Smooth muscle cell (in vitro differentiated cells): ENCODE measurements around the gene RHD. TPM values are rescaled to one million over a fixed set of nuclear protein-coding genes. Genes with fewer than 3 reads are reported as not detected.
"Not testable (repeated sequence)": the region's sequence is repeated elsewhere in the genome, so short reads cannot be mapped to it uniquely, and the experiment has no call there.

Experiments
- DNase-seq: peaks from one replicate; lab custom pipeline; 2025; ENCODE audit not compliant: unreplicated experiment; lab: John Stamatoyannopoulos, UW
- H2AFZ ChIP-seq: fragments of 200-600 bp; sonication (generic); 2 replicates; pipeline ENCODE4 v1.6.0; 2016; ENCODE audit warnings: antibody characterized with exemption, low read depth, mild to moderate bottlenecking
- H3F3A ChIP-seq: fragments of 200-600 bp; sonication (generic); 2 replicates; pipeline ENCODE4 v1.6.0; 2017; ENCODE audit warnings: antibody characterized with exemption, low read depth
- H3K27ac ChIP-seq: fragments of 200-600 bp; sonication (generic); 2 replicates; pipeline ENCODE4 v1.5.1; 2016; ENCODE audit warnings: low read depth, mild to moderate bottlenecking
- H3K27me3 ChIP-seq: fragments of 200-600 bp; sonication (generic); 2 replicates; pipeline ENCODE4 v1.6.1; 2016; ENCODE audit warnings: low read depth, mild to moderate bottlenecking
- H3K36me3 ChIP-seq: fragments of 200-600 bp; sonication (generic); 2 replicates; pipeline ENCODE4 v1.5.1; 2016; ENCODE audit warnings: low read depth
- H3K4me1 ChIP-seq: fragments of 200-600 bp; sonication (generic); 2 replicates; pipeline ENCODE4 v1.5.1; 2016; ENCODE audit warnings: low read depth
- H3K4me2 ChIP-seq: fragments of 200-600 bp; sonication (generic); 2 replicates; pipeline ENCODE4 v1.6.0; 2016; ENCODE audit warnings: mild to moderate bottlenecking
- H3K4me3 ChIP-seq: fragments of 200-600 bp; sonication (generic); 2 replicates; pipeline ENCODE4 v1.5.1; 2016; ENCODE audit warnings: mild to moderate bottlenecking
- H3K79me2 ChIP-seq: fragments of 200-600 bp; sonication (generic); 2 replicates; pipeline ENCODE4 v1.6.0; 2016; ENCODE audit warnings: low read depth, mild to moderate bottlenecking
- H3K9ac ChIP-seq: fragments of 200-600 bp; sonication (generic); 2 replicates; pipeline ENCODE4 v1.6.0; 2016; ENCODE audit warnings: low read depth
- H3K9me3 ChIP-seq: fragments of 200-600 bp; sonication (generic); replicated peaks from 2 replicates; pipeline ENCODE4 v1.5.1; 2016; ENCODE audit warnings: low read depth
- H4K20me1 ChIP-seq: fragments of 200-600 bp; sonication (generic); 2 replicates; pipeline ENCODE4 v1.6.0; 2016; ENCODE audit warnings: low read depth
- CTCF ChIP-seq: fragments of 200-600 bp; sonication (generic); IDR thresholded peaks from 2 replicates; pipeline ENCODE4 v1.5.1; 2017; ENCODE audit warnings: borderline replicate concordance, mild to moderate bottlenecking, antibody characterized with exemption; ENCODE audit not compliant: insufficient read depth, poor library complexity, severe bottlenecking
- WGBS: methylation state at CpG from one replicate; pipeline ENCODE4 v1.1.7; 2016; ENCODE audit warnings: low lambda C conversion rate; 5-methylcytosine and 5-hydroxymethylcytosine counted together
- polyA plus RNA-seq: library from polyadenylated mRNA; unstranded; fragments of >200 nt; fragmentation: Nextera tagmentation; extraction: Ambion mirVana; gene quantifications from 2 replicates; pipeline ENCODE4 v1.2.1, GENCODE V29; 2016
- total RNA-seq: library from RNA; depleted of rRNA; stranded (reverse); fragments of >200 nt; gene quantifications from 2 replicates; pipeline ENCODE4 v1.2.3, GENCODE V29; 2014

Gene RHD
- total and polyA plus RNA-seq, 2 experiments from 2014 or later: not detected

GRCh38 chr1:25369241-25369640 is 96.9 kb downstream of the RHD start:
- Histone ChIP-seq H3F3A (no peaks in the 10 kb centered on the region), H3K9me3 (no peaks in the 10 kb centered on the region), H3K4me2 (no peak overlapping the region), H2AFZ (no peak overlapping the region), H3K79me2 (no peaks in the 10 kb centered on the region), H4K20me1 (no peaks in the 10 kb centered on the region), H3K27me3 (no peaks in the 10 kb centered on the region), H3K9ac (no peak overlapping the region), H3K36me3 (no peaks in the 10 kb centered on the region), H3K27ac (no peak overlapping the region), H3K4me3 (no peak overlapping the region), H3K4me1 (no peaks in the 10 kb centered on the region)
- TF ChIP-seq CTCF: no peak
- DNase-seq: no peak
- WGBS: 85% methylated on average over 4 of the region's 4 CpGs

- H3F3A ChIP-seq, H4K20me1 ChIP-seq, H3K9ac ChIP-seq, H3K79me2 ChIP-seq, H3K4me2 ChIP-seq, DNase-seq, H2AFZ ChIP-seq, H3K9me3 ChIP-seq, H3K4me1 ChIP-seq, H3K4me3 ChIP-seq, H3K36me3 ChIP-seq, H3K27ac ChIP-seq, H3K27me3 ChIP-seq: not testable (repeated sequence)
- 95% methylated on average over 12 of the region's 12 CpGs for WGBS
Observed at GRCh38 chr1:25369691-25370271, 97.5 kb downstream of the RHD start.

GRCh38 chr1:25371757-25372156 is 99.4 kb downstream of the RHD start:
- H3K9ac ChIP-seq, H3K9me3 ChIP-seq, H3K4me2 ChIP-seq, H2AFZ ChIP-seq, H3F3A ChIP-seq, H3K36me3 ChIP-seq, H3K27me3 ChIP-seq, H3K79me2 ChIP-seq, H3K27ac ChIP-seq, H3K4me1 ChIP-seq, H3K4me3 ChIP-seq, DNase-seq, H4K20me1 ChIP-seq: not testable (repeated sequence)
- 68% methylated on average over 7 of the region's 7 CpGs for WGBS

GRCh38 chr1:25378367-25378766 is 106.1 kb downstream of the RHD start:
- DNase-seq: not testable (repeated sequence)
- 89% methylated on average over 3 of the region's 3 CpGs for WGBS

More at GRCh38 chr1:25378367-25378766, 106.1 kb downstream of the RHD start:
- not testable (repeated sequence) for H3K4me2 ChIP-seq, H3K36me3 ChIP-seq, H3K4me3 ChIP-seq, H3K9me3 ChIP-seq, H3F3A ChIP-seq, H3K79me2 ChIP-seq, H2AFZ ChIP-seq, H3K27me3 ChIP-seq, H3K4me1 ChIP-seq, H3K27ac ChIP-seq, H3K9ac ChIP-seq, H4K20me1 ChIP-seq

Other genes starting within 250 kb of the RHD start
- gene SYF2, start 40.0 kb upstream of the RHD start, total RNA-seq: 57.2 and 61.1 TPM in 2 replicates
- 28.1 and 33.9 TPM in 2 replicates for gene SYF2, start 40.0 kb upstream of the RHD start, polyA plus RNA-seq
- 83.7 and 93.6 TPM in 2 replicates for gene RSRP1, start 25.1 kb upstream of the RHD start, total RNA-seq
- 32.3 and 48.8 TPM in 2 replicates for gene RSRP1, start 25.1 kb upstream of the RHD start, polyA plus RNA-seq
- gene TMEM50A, start 65.8 kb downstream of the RHD start, total RNA-seq: 102 and 133 TPM in 2 replicates
- gene TMEM50A, start 65.8 kb downstream of the RHD start, polyA plus RNA-seq: 156 and 162 TPM in 2 replicates
- 0.45 and 3.8 TPM in 2 replicates for gene RHCE, start 148.3 kb downstream of the RHD start, total RNA-seq
- gene RHCE, start 148.3 kb downstream of the RHD start, polyA plus RNA-seq: 3.8 and 4.9 TPM in 2 replicates
- 29.8 and 33.6 TPM in 2 replicates for gene MACO1, start 158.4 kb downstream of the RHD start, total RNA-seq
- gene MACO1, start 158.4 kb downstream of the RHD start, polyA plus RNA-seq: 19.1 and 19.8 TPM in 2 replicates